ENCODE data around the gene CASZ1.

Gene CASZ1

DNA sequence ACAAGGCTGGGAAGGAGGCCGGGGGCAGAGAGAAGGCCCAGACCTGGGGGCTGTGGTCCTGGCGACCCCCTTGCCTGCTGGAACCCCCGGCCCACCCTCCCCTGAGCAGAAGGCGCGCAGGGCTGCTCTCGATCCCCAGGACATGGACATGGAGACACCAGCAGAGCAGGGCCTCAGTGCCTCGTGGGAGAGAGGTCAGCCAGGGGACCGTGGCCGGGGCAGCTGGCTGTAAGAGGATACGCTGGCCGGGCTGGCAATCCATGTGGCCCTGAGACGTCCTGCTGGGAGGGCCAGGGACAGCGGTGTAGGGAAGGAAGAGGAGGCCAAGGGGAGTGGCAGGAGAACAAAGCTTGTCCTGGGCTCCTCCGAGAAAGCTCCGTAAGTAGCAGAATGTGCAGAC, 132.2 kb downstream of the CASZ1 start:
- no peaks in the 10 kb centered on the region for H3K9me3 ChIP-seq (ENCODE audit: insufficient read depth, low read length, severe bottlenecking)
- H3K9ac ChIP-seq (ENCODE audit: low read depth, low read length): no peak overlapping the region
- H3K4me2 ChIP-seq (ENCODE audit: insufficient read depth, low read length): no peak overlapping the region
- no peak overlapping the region for H3K27ac ChIP-seq (ENCODE audit: low read length)
- no peak for TF ChIP-seq EZH2 (IDR thresholded peaks at IDR 0.05; ENCODE audit: borderline replicate concordance, low read depth, low read length, severe bottlenecking)
- TF ChIP-seq, protein P1, sequence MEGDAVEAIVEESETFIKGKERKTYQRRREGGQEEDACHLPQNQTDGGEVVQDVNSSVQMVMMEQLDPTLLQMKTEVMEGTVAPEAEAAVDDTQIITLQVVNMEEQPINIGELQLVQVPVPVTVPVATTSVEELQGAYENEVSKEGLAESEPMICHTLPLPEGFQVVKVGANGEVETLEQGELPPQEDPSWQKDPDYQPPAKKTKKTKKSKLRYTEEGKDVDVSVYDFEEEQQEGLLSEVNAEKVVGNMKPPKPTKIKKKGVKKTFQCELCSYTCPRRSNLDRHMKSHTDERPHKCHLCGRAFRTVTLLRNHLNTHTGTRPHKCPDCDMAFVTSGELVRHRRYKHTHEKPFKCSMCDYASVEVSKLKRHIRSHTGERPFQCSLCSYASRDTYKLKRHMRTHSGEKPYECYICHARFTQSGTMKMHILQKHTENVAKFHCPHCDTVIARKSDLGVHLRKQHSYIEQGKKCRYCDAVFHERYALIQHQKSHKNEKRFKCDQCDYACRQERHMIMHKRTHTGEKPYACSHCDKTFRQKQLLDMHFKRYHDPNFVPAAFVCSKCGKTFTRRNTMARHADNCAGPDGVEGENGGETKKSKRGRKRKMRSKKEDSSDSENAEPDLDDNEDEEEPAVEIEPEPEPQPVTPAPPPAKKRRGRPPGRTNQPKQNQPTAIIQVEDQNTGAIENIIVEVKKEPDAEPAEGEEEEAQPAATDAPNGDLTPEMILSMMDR (IDR thresholded peaks at IDR 0.05; ENCODE audit: borderline replicate concordance, extremely low read depth, low read length, poor library complexity, severe bottlenecking): no peak
- H3K36me3 ChIP-seq (ENCODE audit: insufficient read depth, low read length): peaks cover 3% of the 10 kb centered on the region
- H3K27me3 ChIP-seq (ENCODE audit: insufficient read depth, low read length, poor library complexity): no peaks in the 10 kb centered on the region
- DNase-seq (no peak), ATAC-seq (ENCODE audit: insufficient read depth, low read depth) (no peak)
- H4K20me1 ChIP-seq (ENCODE audit: insufficient read depth, low read length): peaks cover 18% of the 10 kb centered on the region
- no peak overlapping the region for H2AFZ ChIP-seq (ENCODE audit: low read depth, low read length)
- H3K79me2 ChIP-seq (ENCODE audit: insufficient read depth, low read length): no peaks in the 10 kb centered on the region
- H3K4me3 ChIP-seq (ENCODE audit: low read depth in 1 of 2, low read length in 2 of 2): no peak overlapping the region
- no peaks in the 10 kb centered on the region for H3K4me1 ChIP-seq (ENCODE audit: insufficient read depth, low read length)

DNA sequence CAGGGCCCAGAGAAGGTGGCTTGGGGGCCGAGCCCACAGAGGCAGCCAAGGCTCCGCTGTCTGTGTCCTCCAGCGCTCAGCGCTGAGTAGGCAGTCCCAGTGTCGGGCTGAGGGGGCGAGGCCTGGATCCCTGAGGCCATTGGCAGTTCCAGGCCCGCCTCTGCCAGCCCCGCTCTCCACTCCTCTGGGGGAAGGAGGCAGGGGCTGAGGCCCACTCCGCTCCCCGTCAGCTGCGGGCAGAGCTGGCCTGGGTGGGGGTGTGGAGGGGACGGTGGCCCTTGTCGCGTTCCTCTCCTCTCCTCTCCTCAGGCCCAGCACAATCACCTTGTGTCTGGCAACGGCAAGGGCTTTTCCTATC, 132.8 kb downstream of the CASZ1 start:
- no peak overlapping the region for H3K4me3 ChIP-seq (ENCODE audit: low read depth in 1 of 2, low read length in 2 of 2)
- no peak for DNase-seq
- peaks cover 18% of the 10 kb centered on the region for H4K20me1 ChIP-seq (ENCODE audit: insufficient read depth, low read length)
- H2AFZ ChIP-seq (ENCODE audit: low read depth, low read length): no peak overlapping the region
- no peaks in the 10 kb centered on the region for H3K79me2 ChIP-seq (ENCODE audit: insufficient read depth, low read length)
- H3K4me2 ChIP-seq (ENCODE audit: insufficient read depth, low read length): no peak overlapping the region
- H3K27ac ChIP-seq (ENCODE audit: low read length): no peak overlapping the region
- no peak for TF ChIP-seq EZH2 (IDR thresholded peaks at IDR 0.05; ENCODE audit: borderline replicate concordance, low read depth, low read length, severe bottlenecking)
- TF ChIP-seq, protein P1 (IDR thresholded peaks at IDR 0.05; ENCODE audit: borderline replicate concordance, extremely low read depth, low read length, poor library complexity, severe bottlenecking): no peak
- H3K9ac ChIP-seq (ENCODE audit: low read depth, low read length): no peak overlapping the region
- no peaks in the 10 kb centered on the region for H3K27me3 ChIP-seq (ENCODE audit: insufficient read depth, low read length, poor library complexity)
- no peaks in the 10 kb centered on the region for H3K4me1 ChIP-seq (ENCODE audit: insufficient read depth, low read length)
- no peak for ATAC-seq (ENCODE audit: insufficient read depth, low read depth)
- no peaks in the 10 kb centered on the region for H3K9me3 ChIP-seq (ENCODE audit: insufficient read depth, low read length, severe bottlenecking)
- H3K36me3 ChIP-seq (ENCODE audit: insufficient read depth, low read length): peaks cover 7% of the 10 kb centered on the region

DNA sequence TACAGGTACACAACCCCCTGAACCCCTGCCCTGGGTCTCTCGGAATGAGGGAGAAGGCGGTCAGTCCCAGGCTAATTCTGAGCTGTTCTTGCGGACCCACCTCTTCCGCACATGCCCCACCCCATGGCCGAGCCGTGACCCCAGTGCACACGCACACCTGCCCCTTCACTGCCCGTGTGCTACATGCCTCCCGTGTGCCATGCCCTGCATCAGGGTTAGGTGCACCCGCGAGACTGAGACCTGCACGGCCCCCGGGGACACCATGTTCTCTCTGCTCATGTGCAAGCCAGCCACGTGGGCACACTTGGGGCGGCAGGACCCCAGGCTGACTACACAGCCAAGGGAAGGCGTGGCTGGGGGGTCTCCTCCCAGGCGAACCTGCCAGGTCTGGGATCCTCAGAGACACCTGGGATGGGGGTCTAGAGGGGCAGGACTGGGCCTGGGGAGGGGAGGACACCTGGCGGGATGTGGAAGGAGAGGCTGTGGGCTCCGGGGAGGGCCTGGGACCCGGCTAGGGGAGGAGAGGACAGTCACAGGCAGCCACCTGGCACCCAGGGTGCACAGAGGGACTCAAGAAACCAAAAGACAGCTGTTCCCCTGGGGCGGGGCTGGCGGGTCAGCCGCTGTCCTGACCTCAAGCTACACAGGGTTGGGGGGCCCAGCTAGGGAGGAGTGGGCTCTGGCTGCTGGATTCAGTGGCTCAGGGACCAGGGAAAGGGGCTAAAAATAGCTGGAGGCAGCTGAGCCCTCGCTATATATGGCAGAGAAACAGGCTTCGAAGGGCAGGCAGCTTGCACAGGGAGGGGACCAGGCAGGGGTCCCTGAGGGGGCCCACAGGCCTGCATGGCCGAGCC, 133.4 kb downstream of the CASZ1 start:
- Histone ChIP-seq H3K27me3 (ENCODE audit: insufficient read depth, low read length, poor library complexity) (no peaks in the 10 kb centered on the region), H3K4me1 (ENCODE audit: insufficient read depth, low read length) (no peaks in the 10 kb centered on the region), H3K4me3 (ENCODE audit: low read depth in 1 of 2, low read length in 2 of 2) (no peak overlapping the region), H3K27ac (ENCODE audit: low read length) (no peak overlapping the region), H2AFZ (ENCODE audit: low read depth, low read length) (no peak overlapping the region), H4K20me1 (ENCODE audit: insufficient read depth, low read length) (peaks cover 18% of the 10 kb centered on the region), H3K36me3 (ENCODE audit: insufficient read depth, low read length) (peaks cover 7% of the 10 kb centered on the region), H3K79me2 (ENCODE audit: insufficient read depth, low read length) (no peaks in the 10 kb centered on the region), H3K9ac (ENCODE audit: low read depth, low read length) (no peak overlapping the region), H3K4me2 (ENCODE audit: insufficient read depth, low read length) (no peak overlapping the region), H3K9me3 (ENCODE audit: insufficient read depth, low read length, severe bottlenecking) (no peaks in the 10 kb centered on the region)
- DNase-seq: no peak
- TF ChIP-seq, protein P1 (IDR thresholded peaks at IDR 0.05; ENCODE audit: borderline replicate concordance, extremely low read depth, low read length, poor library complexity, severe bottlenecking): no peak
- no peak for TF ChIP-seq EZH2 (IDR thresholded peaks at IDR 0.05; ENCODE audit: borderline replicate concordance, low read depth, low read length, severe bottlenecking)
- no peak for ATAC-seq (ENCODE audit: insufficient read depth, low read depth)

Data from DND-41 (cell line).